ENCODE measurements around the gene CD300LD.
"Not testable (repeated sequence)": the region's sequence is repeated elsewhere in the genome, so short reads cannot be mapped to it uniquely, and the experiment has no call there.

CD300LD gene

GRCh38 chr17:74605361-74605760 lies 13.3 kb upstream of the CD300LD start:
- DNase-seq = no peak

GRCh38 chr17:74604761-74605160 lies 12.7 kb upstream of the CD300LD start:
- no peak for DNase-seq

- DNase-seq = no peak
Observed at GRCh38 chr17:74604200-74604599, 12.1 kb upstream of the CD300LD start.

- DNase-seq = no peak
Observed at GRCh38 chr17:74603746-74604145, 11.7 kb upstream of the CD300LD start.

GRCh38 chr17:74603037-74603635 lies 11.1 kb upstream of the CD300LD start:
- DNase-seq = no peak

- no peak for DNase-seq
Observed at GRCh38 chr17:74601944-74602572, 10.0 kb upstream of the CD300LD start.

- DNase-seq = no peak
Observed at GRCh38 chr17:74599448-74599939, 7.4 kb upstream of the CD300LD start.

GRCh38 chr17:74599023-74599399 lies 6.9 kb upstream of the CD300LD start:
- DNase-seq = no peak

- no peak for DNase-seq
Observed at GRCh38 chr17:74598346-74599022, 6.4 kb upstream of the CD300LD start.

- DNase-seq = no peak
Observed at GRCh38 chr17:74597069-74597790, 5.1 kb upstream of the CD300LD start.

GRCh38 chr17:74595037-74595750 lies 3.1 kb upstream of the CD300LD start:
- DNase-seq = no peak

- DNase-seq = no peak
Observed at GRCh38 chr17:74591503-74591902, 580 bp downstream of the CD300LD start.

- DNase-seq = no peak
Observed at GRCh38 chr17:74585711-74586110, 6.4 kb downstream of the CD300LD start.

GRCh38 chr17:74584292-74585060 lies 7.6 kb downstream of the CD300LD start:
- no peak for DNase-seq

- no peak for DNase-seq
Observed at GRCh38 chr17:74582633-74583032, 9.4 kb downstream of the CD300LD start.

- no peak for DNase-seq
Observed at GRCh38 chr17:74579900-74580299, 12.2 kb downstream of the CD300LD start.

- no peak for DNase-seq
Observed at GRCh38 chr17:74578979-74579378, 13.1 kb downstream of the CD300LD start.

GRCh38 chr17:74574489-74575142 lies 17.5 kb downstream of the CD300LD start:
- no peak for DNase-seq

- DNase-seq = not testable (repeated sequence)
Observed at GRCh38 chr17:74573635-74574034, 18.4 kb downstream of the CD300LD start.

GRCh38 chr17:74573169-74573568 lies 18.9 kb downstream of the CD300LD start:
- DNase-seq = no peak

- no peak for DNase-seq
Observed at GRCh38 chr17:74571621-74572270, 20.3 kb downstream of the CD300LD start.
